ENCODE results near the gene ZNF200. TPM values are rescaled to one million over a fixed set of nuclear protein-coding genes. Genes with fewer than 3 reads are reported as not detected.

The ZNF200 gene
- total and polyA plus RNA-seq, 2 donors (not counting 3 experiments of a cell fraction or from before 2014, with no cell fraction given): 2.8 to 10.0 TPM

- H3K27me3 ChIP-seq (ENCODE audit: control insufficient read depth in 2 of 2, insufficient read depth in 2 of 2, low read length in 2 of 2): no peaks in the 10 kb centered on the region
- H3K4me1 ChIP-seq (ENCODE audit: control insufficient read depth, extremely low read depth, insufficient read depth, low read length): no peaks in the 10 kb centered on the region
- no peak overlapping the region for H3K4me2 ChIP-seq (ENCODE audit: insufficient read depth, low read length)
- no peaks in the 10 kb centered on the region for H3K79me2 ChIP-seq (ENCODE audit: control insufficient read depth, insufficient read depth, low read length)
- no peak overlapping the region for H2AFZ ChIP-seq (ENCODE audit: low read depth, low read length)
- POLR2A ChIA-PET: no interaction called here
- H3K9me3 ChIP-seq (replicated peaks; ENCODE audit: control insufficient read depth, insufficient read depth, low read length): peaks cover 9% of the 10 kb centered on the region
- H3K27ac ChIP-seq (ENCODE audit: insufficient read depth, low read depth, low read length): no peak overlapping the region
- TF ChIP-seq FOS (IDR thresholded peaks at IDR 0.05; ENCODE audit: borderline replicate concordance, insufficient read depth, low read length): no peak
- no peak for TF ChIP-seq CTCF (IDR thresholded peaks at IDR 0.05; ENCODE audit: extremely low read depth in 1 of 2, insufficient read depth in 1 of 2, low read depth in 1 of 2, low read length in 2 of 2)
- no peak for TF ChIP-seq JUN (IDR thresholded peaks at IDR 0.05; ENCODE audit: borderline replicate concordance, insufficient read depth, insufficient read length, low read depth)
- no peak for TF ChIP-seq EZH2 (IDR thresholded peaks at IDR 0.05; ENCODE audit: borderline replicate concordance, low read depth, low read length, severe bottlenecking)
- no peak for TF ChIP-seq POLR2A (IDR thresholded peaks at IDR 0.05; ENCODE audit: low read depth, low read length)
- TF ChIP-seq POLR2AphosphoS5 (IDR thresholded peaks at IDR 0.05; ENCODE audit: insufficient read depth, low read depth, low read length): no peak
- no peak for TF ChIP-seq GATA2 (IDR thresholded peaks at IDR 0.05; ENCODE audit: insufficient read depth, insufficient read length, low read depth, low read length)
- TF ChIP-seq MYC (IDR thresholded peaks at IDR 0.05; ENCODE audit: low read depth, low read length): no peak
- TF ChIP-seq MAX (IDR thresholded peaks at IDR 0.05; ENCODE audit: insufficient read depth, insufficient read length): no peak
- no peak overlapping the region for H3K9ac ChIP-seq (replicated peaks; ENCODE audit: extremely low read depth, insufficient read depth, low read length)
- CTCF ChIA-PET: no interaction called here
- H3K9me1 ChIP-seq (replicated peaks; ENCODE audit: control insufficient read depth, extremely low read depth, insufficient read depth, low read length): no peaks in the 10 kb centered on the region
- DNase-seq (ENCODE audit: low read depth, low spot score) (no peak), FAIRE-seq (no peak)
- no TSS peak for BruUV-seq (replicated peaks)
- H3K4me3 ChIP-seq (replicated peaks in 1 of 3; ENCODE audit: insufficient read depth in 1 of 3, low read depth in 1 of 3, low read length in 3 of 3): no peak overlapping the region
- H4K20me1 ChIP-seq (replicated peaks; ENCODE audit: control insufficient read depth, extremely low read depth, insufficient read depth, low read length): no peaks in the 10 kb centered on the region
- intact Hi-C loops (cut with micrococcal nuclease): no loop called here
- peaks cover 2 to 5% of the 10 kb centered on the region in 2 experiments for H3K36me3 ChIP-seq (ENCODE audit: control insufficient read depth in 2 of 2, extremely low read depth in 1 of 2, insufficient read depth in 2 of 2, low read length in 2 of 2)
- dilution Hi-C loops (cut with MboI; ENCODE audit: extremely low pct_ligation_motif_present, low sequenced_read_pairs): no loop called here
Measured at GRCh38 chr16:3220839-3221238, 14.1 kb downstream of the ZNF200 start.

Measured in endothelial cell of umbilical vein (primary cell).